Frontal cortex (tissue), 4 donors: ENCODE measurements around the gene TCERG1L. TPM values are rescaled to one million over a fixed set of nuclear protein-coding genes. Genes with fewer than 3 reads are reported as not detected.
A peak's percentile ranks its signal among the peaks of the same experiment; 100 is the strongest.
"Not testable (repeated sequence)": the region's sequence is repeated elsewhere in the genome, so short reads cannot be mapped to it uniquely, and the experiment has no call there.

Source experiments
- DNase-seq, 2 donors: peaks; one replicate each; pipeline ENCODE4 v3.0.0; 2012; ENCODE audit warnings: low spot score in 2 of 2
- FAIRE-seq: peaks from 2 replicates; lab custom pipeline; 2012; peaks lifted over from hg19 to GRCh38; lab: Jason Lieb, UNC
- total RNA-seq: library from RNA; depleted of rRNA; stranded (reverse); fragments of >200 nt; gene quantifications from one replicate; pipeline ENCODE4 v1.2.3, GENCODE V29; 2014
- donor health status: control.
- donor health status: control.
- donor health status: control.

The TCERG1L gene
- 2.0 TPM for total RNA-seq

- DNase-seq (peak; percentile 28 to 42), FAIRE-seq (no peak)
Measured at GRCh38 chr10:131311661-131312477, at the start of gene TCERG1L. TSS of gene TCERG1L (minus strand) at chr10:131311721. CDS start at chr10:131311635, 86 bp downstream.

GRCh38 chr10:131358741-131359442, 47.4 kb upstream of the TCERG1L start:
- no peak for FAIRE-seq
- no peak for DNase-seq

GRCh38 chr10:131356442-131356841, 44.9 kb upstream of the TCERG1L start:
- FAIRE-seq (no peak), DNase-seq (no peak)

- DNase-seq (no peak), FAIRE-seq (no peak)
Measured at GRCh38 chr10:131355881-131356280, 44.4 kb upstream of the TCERG1L start.

GRCh38 chr10:131355056-131355455, 43.5 kb upstream of the TCERG1L start:
- no peak for FAIRE-seq
- no peak for DNase-seq

GRCh38 chr10:131354380-131354779, 42.9 kb upstream of the TCERG1L start:
- FAIRE-seq (no peak), DNase-seq (no peak)

GRCh38 chr10:131352765-131353290, 41.3 kb upstream of the TCERG1L start:
- DNase-seq = no peak
- FAIRE-seq = no peak

GRCh38 chr10:131350660-131351059, 39.1 kb upstream of the TCERG1L start:
- DNase-seq = no peak
- FAIRE-seq = no peak

- FAIRE-seq (no peak), DNase-seq (no peak)
Measured at GRCh38 chr10:131350245-131350644, 38.7 kb upstream of the TCERG1L start.

GRCh38 chr10:131346456-131346855, 34.9 kb upstream of the TCERG1L start:
- no peak for FAIRE-seq
- no peak for DNase-seq

GRCh38 chr10:131345691-131346090, 34.2 kb upstream of the TCERG1L start:
- DNase-seq = no peak

GRCh38 chr10:131344747-131345146, 33.2 kb upstream of the TCERG1L start:
- DNase-seq = no peak
- FAIRE-seq = no peak

More at GRCh38 chr10:131345691-131346090, 34.2 kb upstream of the TCERG1L start:
- FAIRE-seq = no peak

GRCh38 chr10:131337741-131338140, 26.2 kb upstream of the TCERG1L start:
- DNase-seq = no peak
- FAIRE-seq = no peak

- FAIRE-seq (no peak), DNase-seq (no peak)
Measured at GRCh38 chr10:131332821-131333220, 21.3 kb upstream of the TCERG1L start.

GRCh38 chr10:131323880-131324279, 12.4 kb upstream of the TCERG1L start:
- no peak for FAIRE-seq

GRCh38 chr10:131323025-131323424, 11.5 kb upstream of the TCERG1L start:
- no peak for FAIRE-seq

More at GRCh38 chr10:131323880-131324279, 12.4 kb upstream of the TCERG1L start:
- DNase-seq = no peak

GRCh38 chr10:131322575-131322974, 11.1 kb upstream of the TCERG1L start:
- not testable (repeated sequence) for DNase-seq, FAIRE-seq

More at GRCh38 chr10:131323025-131323424, 11.5 kb upstream of the TCERG1L start:
- no peak for DNase-seq

GRCh38 chr10:131320860-131321604, 9.5 kb upstream of the TCERG1L start:
- FAIRE-seq (no peak), DNase-seq (no peak)

GRCh38 chr10:131318814-131319213, 7.3 kb upstream of the TCERG1L start:
- DNase-seq = no peak

GRCh38 chr10:131318291-131318690, 6.8 kb upstream of the TCERG1L start:
- no peak for FAIRE-seq

More at GRCh38 chr10:131318814-131319213, 7.3 kb upstream of the TCERG1L start:
- no peak for FAIRE-seq

More at GRCh38 chr10:131318291-131318690, 6.8 kb upstream of the TCERG1L start:
- DNase-seq = no peak
